GM21526 (cell line): ENCODE data around the gene GPR26.
"Not testable (repeated sequence)": the region's sequence is repeated elsewhere in the genome, so short reads cannot be mapped to it uniquely, and the experiment has no call there.

Experiments used
- ATAC-seq: cut with Tn5 transposase; IDR thresholded peaks from one replicate; pipeline ENCODE4 v1.9.1; 2021; ENCODE audit warnings: moderate library complexity; ENCODE audit not compliant: unreplicated experiment, low FRiP score

GPR26 gene

DNA sequence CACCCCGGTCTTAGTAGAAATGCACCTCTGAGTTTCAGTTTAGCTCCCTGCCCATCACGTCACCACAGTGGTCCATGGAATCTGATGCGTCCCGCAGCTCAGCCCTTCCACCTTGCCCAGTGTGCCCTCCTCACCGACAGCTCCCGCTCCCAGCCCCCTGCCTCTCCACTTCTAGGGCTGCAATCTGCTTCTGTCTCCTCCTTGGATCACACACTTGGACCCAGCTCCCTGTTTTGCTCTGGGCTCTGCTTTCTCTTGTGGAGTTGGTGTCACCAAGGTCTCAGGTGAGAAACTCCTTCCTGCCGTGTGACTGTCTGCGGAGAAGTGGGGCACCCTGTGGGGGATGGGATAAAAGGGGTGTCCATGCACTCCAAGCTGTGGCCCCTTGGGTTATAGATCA is 37.9 kb downstream of the GPR26 start:
- no peak for ATAC-seq

DNA sequence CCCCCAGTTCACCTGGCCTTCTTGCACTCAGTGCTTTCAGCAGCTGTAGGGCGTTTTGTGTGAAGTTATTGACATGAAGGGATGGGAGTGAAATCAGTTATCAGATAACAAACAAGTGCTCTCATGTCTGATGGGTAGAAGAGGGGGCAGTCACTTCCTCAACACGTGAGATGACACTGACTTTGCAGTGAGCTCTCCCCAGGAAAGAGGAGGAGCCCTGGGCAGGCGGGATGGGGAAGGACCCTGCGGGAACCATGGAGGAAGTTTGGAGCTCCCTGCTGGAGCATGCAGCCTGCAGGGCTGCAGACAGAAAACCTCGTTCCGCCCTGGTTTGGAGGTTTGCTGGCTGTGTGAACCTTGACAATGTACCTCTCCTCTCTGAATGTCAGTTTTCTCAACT is 38.7 kb downstream of the GPR26 start:
- no peak for ATAC-seq

DNA sequence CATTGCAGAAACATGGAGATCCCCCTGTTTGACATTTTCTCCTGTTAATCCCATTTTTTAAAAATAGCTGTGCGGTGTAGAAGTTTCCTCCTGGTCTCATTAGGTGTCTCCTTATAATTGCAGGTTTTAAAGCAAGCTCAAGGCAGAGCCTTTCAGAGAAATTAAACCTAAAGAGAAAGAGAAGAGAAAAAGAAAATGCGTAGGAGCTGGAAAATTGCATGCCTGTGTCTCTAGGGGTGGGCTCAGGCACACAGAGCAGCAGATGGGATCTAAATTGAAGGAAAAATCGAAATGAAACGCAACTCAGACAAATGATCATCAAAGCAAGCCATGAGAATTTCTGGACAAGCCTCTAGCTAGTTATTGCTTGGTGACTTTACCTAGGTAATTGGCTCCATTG is 40.1 kb downstream of the GPR26 start:
- ATAC-seq, result no peak

DNA sequence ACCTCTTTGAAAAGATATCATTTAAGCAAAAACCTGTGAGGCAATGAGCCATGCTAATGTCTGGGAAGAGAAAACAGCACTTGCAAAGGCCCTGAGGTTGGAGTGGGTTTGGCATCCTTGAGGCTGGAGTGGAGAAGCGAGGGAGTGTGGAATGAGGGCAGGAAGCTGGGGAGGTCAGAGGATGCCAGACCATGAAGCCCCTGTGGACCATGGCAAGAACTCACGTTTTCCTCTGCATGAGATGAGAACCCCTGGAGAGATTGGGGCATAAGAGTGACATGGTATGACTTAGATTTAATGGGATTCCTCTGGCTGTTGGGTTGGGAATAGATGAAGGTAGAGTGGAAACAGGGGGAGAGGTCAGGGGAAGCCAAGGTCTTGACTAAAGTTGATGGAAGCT is 49.4 kb downstream of the GPR26 start:
- no peak for ATAC-seq

DNA sequence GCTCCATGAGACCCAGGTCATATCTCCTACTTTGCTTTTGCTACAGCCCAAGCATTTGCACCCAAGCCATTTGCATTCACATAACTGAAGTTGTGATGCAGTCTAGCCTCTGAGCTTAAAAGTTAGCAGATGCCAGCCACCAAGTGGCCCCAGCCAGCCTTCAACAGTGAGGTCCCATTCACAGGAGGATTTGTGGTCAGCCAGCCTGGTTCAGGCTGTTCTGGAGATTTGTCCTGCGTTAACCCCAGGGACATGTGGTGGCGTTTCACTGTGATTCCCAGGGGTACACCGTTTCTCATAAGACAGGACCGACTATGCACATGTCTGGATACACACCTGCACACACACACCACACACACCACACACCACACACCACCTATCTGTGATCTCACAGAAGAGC is 51.2 kb downstream of the GPR26 start:
- no peak for ATAC-seq

DNA sequence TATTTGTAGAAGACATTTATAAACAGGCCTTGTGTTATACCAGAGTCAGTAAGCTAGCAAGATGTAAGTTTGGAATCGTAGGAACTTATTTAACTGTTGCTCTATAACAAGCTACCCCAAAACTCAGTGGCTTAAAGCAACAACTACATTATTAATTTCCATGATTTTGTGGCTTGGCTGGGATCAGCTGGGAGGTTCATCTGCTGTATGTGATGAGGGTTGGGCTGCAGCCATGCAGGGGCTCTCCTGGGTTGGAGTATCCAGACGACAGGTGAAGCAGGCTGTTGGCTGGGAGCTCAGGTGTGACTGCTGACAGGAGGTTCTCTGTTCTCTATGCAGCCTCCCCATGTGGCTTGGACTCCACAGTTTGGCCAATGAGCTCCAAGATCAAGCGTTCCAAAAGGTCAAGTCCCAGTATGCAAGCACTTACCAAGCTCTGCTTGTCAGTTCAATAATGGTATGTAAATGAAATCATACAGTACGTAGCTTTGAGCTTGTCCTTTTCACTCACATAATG is 52.4 kb downstream of the GPR26 start:
- no peak for ATAC-seq

DNA sequence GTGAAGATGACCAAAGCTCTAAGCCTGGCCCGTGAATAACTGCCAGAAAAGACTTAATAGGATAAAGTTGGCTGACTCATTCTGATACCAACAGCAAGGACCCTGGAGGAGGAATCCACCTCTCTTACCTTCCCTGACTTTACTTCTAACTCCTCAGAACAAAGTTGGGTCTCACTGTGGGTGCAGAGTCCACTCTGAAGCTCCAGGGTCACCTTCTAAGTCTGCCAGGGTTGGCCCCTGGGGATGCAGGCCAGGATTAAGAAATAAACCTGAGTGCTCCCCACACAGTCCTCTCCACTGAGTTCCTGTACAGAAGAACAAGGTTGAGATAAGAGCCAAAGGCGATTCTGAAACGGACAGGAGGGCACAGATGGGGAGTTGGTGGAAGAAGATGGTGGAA is 54.4 kb downstream of the GPR26 start:
- ATAC-seq, result no peak

DNA sequence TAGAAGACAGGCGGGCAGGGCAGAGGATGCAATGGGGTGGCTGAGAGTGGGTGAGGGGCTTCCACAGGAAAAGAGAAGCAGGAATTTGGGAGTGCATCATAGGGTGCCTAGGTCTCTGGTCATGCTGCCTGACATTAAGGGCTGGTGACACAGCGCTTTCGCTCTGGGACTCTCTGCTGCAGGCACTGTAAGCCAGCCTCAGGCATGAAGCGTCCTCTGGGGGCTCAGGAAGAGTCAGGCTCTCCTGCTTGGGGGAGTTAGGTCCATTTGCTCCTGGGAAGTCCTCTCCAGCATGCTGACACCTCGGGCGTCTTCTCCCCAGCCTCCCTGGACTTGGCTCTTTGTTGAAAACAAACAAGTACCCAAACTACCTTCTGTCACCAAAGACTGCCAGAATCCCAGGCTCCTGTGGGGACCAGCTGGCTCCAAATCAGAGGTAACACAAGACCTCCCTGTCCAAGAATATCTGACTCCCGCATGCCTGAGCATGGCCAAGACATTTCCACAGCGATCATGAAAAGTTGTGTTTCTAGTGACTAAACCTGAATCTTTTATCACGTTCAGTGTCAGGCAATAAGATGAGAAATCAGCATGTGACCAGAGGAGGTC is 55.4 kb downstream of the GPR26 start:
- no peak for ATAC-seq

DNA sequence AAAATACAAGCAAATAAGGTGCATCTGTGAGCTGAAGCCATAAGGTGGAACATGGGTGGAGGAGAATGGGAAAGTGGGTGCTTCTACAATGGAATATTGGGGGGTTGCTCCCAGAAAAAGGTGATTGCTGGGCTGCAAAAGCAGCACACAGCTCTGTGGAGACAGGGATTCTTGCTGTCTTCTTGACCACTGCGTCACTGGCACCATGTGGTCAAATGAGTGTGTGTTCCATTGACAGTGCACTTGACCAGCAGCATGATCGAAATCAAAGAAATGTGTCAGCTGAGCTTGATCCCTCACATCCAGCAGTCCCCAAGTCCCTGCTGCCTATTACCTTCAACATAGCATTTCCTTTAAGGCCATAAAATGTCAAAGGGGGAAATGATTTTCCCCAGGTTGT is 56.2 kb downstream of the GPR26 start:
- no peak for ATAC-seq

DNA sequence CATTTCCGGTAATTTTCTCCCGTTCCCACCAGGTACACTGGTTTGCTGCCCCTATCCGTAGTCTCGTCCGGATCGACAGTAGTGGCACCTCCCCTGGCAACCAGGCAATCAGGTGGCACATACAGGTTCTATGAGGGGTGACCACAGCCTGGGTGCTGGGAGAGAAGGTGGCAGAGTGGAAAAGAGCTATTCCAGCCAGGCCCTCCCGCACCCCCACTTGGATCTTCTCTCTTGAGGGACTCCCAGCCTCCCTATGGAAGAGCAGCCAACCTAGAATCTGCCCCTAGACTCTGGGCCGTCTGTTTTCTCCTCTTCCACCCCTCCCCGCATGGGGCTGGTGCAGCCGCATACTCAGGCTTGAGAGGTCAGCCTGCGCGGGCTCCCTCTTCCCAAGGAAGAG is 58.6 kb downstream of the GPR26 start:
- no peak for ATAC-seq

DNA sequence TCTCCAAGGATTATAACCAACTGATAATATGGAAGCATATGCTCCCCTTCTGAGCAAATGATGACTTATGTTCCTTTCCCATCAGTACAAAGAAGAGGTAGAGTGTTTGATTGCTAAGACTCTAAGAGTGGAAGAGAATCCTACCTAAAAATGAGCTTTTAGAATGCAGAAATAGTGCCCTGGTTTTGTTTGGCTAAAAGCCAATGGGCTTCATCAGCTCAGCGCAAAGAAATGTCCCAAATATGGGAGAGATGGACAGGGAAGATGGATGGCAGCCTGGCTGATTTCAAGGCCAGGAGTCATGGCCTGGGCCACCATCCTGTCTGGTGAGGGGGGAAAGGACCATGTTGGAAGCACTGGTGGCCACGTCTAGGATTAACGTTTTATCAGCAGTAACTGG is 60.2 kb downstream of the GPR26 start:
- ATAC-seq, result no peak

DNA sequence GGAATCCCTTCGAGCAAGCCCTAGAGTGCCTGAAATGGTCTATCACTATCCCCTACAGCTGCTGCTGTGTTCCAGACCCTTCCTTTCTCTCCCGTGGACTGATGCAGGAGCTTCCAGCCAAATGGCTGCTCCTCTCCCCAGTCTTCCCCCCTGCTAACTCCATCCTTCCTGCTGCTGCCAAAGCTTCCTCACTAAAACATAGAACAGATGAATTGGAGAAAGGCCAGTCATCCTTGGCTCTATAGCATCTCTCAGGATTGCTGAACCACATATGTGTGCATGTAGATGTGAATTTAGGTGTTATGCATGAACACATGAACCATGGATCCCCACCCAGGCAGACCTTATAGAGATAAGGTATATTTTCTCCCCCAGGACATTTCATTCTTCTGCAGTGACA is 60.7 kb downstream of the GPR26 start:
- ATAC-seq, result no peak

DNA sequence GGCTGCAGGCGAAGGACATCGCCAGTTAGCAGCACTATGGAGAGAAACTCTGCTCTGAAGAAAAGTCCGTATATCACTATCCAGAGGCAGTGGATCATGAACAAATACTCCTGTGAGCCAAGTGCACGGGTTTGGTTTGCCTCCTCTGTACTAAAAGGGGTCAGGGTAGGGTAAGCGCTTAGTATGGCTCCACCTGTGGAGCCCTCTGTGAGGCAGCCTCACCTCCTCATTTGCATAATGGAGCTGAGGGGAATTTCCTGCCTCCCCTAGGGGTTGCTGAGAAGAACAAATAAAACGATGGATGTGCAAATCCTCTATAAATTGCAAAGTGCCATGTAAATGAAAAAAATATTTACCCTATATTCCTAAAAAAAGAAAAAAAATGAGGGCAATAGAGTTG is 63.4 kb downstream of the GPR26 start:
- ATAC-seq, result no peak

DNA sequence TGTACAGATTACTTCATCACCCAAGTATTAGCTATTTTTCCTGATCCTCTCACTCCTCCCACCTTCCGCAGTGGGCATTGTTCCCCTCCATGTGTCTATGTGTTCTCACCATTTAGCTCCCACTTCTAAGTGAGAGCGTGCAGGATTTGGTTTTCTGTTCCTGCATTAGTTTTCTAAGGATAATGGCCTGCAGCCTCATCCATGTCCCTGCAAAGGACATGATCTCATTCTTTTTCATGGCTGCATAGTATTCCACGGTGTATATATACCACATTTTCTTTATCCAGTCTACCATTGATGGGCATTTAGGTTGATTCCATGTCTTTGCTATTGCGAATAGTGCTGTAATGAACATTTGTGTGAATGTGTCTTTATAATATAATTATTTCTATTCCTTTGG is 70.8 kb downstream of the GPR26 start:
- ATAC-seq, result not testable (repeated sequence)

DNA sequence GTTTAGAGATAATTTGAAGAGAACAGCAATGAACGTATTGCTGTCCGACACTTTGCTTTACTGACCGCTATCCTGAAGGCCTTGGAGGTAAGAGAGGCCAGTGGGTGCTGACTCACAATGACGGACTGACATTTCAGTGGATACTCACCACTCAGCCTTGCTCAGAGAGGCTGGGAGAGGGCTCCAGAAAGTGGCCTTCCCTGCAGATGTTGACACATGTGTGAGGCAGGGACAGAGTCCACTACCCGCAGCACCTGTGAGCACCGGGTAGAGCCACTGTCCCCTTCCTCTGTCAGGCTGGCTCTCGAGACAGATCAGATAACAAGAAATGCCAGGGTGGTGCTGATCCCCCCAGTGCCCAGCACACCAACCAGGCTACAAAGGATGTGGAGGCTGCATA is 75.0 kb downstream of the GPR26 start:
- ATAC-seq, result no peak

DNA sequence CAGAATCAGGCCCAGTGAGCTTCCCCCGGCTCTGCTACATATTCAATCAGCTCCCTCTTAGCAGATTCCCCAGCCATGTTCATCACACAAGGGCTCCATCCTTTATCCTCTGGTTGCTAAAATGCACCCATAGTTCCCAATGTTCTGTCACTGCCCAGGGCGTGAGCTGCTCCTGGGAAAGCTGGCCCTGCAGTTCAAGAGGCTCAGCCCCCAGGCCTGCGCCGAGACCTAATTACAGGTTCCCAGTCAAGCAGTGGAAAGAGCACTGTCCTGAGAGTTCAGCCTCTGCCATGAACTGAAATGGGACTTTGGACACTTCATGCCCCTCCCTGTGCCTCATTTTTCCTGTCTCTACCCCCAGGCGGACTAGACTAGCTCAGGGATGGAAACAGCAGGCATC is 75.6 kb downstream of the GPR26 start:
- no peak for ATAC-seq

DNA sequence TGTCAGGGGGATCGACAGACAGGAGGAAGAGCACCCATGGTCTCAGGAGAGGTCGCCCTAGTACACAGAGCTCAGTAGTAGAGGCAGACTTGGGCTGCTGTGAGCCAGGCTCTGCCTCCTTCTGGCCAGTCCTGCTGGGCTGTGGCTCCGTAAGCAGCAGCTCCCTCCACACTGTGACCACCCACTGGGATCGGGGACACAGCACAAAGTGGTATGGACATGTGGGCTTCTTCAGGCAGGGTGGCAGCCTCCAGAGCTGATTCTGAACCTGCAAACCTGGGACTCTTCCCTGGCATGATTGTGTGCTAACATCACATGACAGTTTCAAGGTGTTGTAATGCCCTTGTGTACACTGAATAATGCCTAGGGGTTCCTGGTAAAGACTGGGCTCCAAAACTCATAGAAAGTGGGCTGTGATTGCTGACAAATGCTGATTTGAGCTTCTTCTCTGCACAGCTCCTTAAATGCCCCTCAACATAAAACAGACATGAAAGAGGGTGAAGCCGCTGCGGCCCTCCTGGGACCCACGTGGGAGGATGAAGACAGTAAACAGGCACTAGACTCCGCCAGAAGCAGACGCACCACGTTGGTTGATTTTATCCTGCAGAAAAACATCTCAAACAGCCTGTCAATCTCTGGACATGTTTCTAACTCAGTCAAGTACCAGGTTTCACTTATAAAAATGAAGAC is 76.7 kb downstream of the GPR26 start:
- no peak for ATAC-seq

DNA sequence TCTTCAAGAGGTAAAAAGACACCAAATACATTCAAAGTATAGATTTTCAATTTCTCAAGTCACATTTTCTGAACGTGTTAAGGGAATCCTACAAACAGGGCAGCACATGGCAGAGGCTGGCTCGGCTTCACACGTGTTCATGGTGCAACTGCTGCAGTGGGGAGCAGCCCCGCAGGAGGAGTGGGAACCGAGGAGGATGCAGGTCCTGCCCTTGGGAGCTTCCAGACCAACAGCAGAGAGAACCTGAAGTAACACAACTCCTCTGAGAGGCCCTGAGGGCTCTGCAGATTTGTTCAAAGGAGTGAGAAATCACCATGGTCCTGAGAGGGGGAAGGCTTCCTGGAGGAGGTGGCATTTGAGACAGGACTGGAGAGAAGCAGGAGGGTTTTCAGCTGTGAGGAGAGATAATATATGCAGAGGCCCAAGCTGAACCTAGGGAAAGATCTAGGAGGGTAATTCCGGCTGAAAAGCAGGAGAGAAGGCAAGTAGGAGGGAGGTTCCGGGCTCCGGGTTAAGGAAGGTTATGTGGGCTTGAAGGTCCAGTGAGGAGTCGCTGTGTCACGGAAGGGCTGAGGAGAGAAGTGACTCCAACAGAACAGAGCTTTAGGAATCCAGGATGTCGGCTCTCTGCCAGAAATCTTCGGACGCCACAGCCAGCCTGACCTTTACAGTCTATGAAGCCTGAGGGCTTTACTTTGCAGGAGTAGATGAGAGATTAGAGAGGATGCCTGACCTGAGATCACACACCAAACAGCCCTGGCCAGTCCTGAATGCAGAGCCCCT is 77.5 kb downstream of the GPR26 start:
- ATAC-seq, result no peak

DNA sequence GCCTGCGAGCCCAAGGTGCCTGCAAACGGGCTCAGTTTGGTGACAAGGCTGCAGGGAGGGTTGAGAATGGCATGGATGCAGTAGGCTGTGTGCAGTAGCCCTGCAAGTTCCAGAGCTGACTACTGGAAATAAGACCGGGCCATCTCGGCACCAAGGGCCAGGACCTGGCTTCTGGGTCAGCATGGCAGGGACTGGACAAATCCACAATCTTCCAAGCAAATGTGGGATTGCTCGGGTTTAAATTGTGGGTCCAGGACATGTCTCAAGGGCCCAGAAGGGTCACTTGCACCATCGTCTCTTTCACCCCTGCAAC is 78.0 kb downstream of the GPR26 start:
- ATAC-seq, result no peak
